HG03442 (cell line): Measurements from ENCODE around the gene ANKMY1.

ENCODE experiments used
- ATAC-seq: cut with Tn5 transposase; IDR thresholded peaks from one replicate; pipeline ENCODE4 v1.9.1; 2021; ENCODE audit warnings: mild to moderate bottlenecking, moderate library complexity; ENCODE audit not compliant: unreplicated experiment

Gene ANKMY1

DNA sequence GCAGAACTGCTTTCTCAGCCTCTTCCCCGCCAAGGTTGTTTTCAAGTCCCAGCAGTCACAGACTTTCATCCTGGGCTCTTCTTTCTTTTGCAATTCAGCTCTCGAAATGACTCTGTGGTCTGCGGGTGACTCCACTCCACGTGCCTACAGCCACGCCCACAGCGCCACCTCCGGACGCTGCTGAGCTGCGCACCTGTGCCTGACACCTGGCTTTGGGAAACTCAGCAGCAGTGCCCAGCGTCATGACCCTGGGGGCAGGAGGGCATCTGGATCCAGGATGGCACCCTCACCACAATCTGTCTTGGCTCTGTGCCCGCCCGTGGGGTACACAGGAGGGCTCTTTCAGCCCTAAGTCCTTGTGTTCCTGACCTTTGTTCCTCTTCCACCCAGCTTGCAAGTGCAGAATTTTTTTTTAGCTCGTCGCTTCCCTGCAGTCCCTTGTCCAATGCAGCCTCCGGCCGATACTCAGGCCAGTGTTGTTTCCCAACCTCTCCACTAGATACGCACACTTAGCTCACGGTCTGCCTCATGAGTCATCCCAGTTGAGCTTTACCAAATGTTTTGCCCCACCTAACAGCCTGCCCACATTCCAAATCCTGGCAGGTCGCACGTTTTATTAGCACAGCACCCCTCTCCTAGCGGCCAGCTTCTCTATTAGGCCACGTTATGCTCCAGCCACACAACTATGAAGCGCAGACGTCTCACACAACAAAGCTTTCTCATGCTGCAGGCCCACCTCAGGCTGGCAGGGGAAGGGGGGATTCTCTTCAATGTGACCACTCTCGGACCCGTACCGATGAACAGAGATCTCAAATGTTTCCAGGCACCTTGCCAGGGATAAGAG is 22.2 kb upstream of the ANKMY1 start:
- no peak for ATAC-seq

DNA sequence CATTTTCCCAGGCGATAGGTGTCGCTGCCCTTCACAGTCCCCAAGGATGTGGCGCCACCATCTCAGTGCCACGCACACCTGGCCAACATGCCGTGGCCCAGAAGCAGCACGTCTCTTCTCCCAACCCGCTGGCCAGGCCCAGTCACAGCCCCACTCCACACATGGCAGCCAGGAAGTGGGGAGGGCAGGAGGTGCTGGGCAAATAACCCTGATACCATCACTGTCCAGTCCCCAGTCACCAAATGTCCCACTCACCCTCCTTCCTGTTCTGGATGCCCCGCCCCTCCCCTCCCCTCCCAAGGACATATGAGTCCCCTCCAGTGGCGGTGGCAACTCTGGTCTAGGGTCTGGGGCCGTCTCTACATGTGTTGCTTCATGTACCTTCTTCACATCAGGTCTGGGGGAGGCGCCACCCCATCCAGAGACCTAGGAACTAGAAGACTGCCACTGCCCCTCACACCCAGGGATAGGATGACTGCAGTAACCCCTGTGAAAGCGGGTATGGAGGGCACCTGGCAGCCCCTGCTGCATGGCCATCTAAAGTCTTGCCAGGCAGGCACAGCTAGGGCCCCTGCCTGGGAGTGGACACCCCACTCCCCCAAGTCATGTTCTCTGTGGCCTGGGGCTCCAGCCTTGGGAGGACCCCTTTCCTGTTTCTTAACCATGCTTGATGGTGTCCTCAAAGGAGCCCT is 21.4 kb upstream of the ANKMY1 start:
- no peak for ATAC-seq

DNA sequence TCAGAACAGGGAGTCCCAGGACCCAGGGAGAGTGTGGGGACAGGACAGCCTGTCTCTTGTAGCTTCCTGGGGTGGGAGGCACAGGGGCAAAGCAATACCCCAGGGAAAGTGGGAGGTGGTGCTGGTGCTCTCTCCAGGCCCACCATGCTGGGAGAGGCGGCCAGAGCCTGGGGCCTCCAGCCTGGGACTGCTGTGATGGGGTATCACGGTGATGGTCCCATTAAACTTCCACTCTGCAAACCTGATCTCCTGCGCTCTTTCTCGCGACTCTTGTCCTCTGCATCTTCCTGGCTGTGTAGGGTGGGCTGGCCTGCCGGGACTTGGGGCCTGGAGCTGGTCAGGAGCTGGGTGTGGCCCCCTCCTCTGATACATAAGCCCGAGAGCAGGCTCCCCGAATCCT is 20.7 kb upstream of the ANKMY1 start:
- no peak for ATAC-seq

- no peak for ATAC-seq
Observed at GRCh38 chr2:240578110-240578450, 20.3 kb upstream of the ANKMY1 start.

DNA sequence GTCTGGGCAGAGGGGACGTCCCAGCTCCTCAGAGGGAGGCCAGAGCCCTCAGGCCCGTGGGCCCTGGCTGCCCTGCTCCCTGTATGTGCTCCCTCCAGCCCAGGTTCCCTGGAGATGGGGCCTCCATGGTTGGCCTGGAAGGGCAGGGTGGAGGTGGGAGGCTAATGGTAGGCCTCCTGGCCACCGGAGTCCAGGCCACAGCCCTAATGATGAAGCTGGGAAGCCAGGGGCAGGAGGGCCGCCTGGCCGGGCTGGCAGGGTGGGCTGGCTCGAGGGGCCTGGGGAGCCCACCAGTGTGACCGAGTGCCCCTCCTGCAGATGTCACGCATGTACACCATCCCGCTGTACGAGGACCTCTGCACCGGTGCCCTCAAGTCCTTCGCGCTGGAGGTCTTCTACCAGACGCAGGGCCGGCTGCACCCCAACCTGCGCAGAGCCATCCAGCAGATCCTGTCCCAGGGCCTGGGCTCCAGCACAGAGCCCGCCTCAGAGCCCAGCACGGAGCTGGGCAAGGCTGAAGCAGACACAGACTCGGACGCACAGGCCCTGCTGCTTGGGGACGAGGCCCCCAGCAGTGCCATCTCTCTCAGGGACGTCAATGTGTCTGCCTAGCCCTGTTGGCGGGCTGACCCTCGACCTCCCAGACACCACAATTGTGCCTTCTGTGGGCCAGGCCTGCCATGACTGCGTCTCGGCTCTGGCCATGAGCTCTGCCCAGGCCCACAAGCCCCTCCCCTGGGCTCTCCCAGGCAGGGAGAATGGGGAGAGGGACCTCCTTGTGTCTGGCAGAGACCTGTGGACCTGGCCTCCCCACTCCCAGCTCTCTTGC is 19.7 kb upstream of the ANKMY1 start:
- no peak for ATAC-seq

- no peak for ATAC-seq
Observed at GRCh38 chr2:240576436-240577205, 18.8 kb upstream of the ANKMY1 start.

DNA sequence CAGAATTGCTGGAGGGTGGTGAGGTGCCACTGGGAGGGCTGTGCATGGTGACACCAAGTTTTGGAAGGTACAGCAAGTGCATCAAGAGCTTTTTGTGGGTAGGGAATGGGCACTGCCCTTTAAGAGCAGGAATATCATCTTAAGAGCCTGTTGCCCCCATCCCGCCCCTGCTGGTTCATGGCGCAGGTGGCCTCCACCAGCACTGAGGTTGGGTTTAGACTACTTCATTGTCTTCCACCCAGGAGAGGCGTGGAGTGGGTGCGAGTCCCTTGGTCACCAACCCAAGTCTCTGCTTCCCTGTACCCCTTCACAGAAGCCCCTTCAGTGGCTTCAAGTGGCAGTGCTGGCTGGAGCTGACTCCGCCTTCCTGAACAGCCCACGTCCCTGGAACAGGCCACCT is 18.2 kb upstream of the ANKMY1 start:
- no peak for ATAC-seq

- ATAC-seq = no peak
Observed at GRCh38 chr2:240575101-240575965, 17.5 kb upstream of the ANKMY1 start.

GRCh38 chr2:240574386-240575100 is 16.8 kb upstream of the ANKMY1 start:
- ATAC-seq = no peak

DNA sequence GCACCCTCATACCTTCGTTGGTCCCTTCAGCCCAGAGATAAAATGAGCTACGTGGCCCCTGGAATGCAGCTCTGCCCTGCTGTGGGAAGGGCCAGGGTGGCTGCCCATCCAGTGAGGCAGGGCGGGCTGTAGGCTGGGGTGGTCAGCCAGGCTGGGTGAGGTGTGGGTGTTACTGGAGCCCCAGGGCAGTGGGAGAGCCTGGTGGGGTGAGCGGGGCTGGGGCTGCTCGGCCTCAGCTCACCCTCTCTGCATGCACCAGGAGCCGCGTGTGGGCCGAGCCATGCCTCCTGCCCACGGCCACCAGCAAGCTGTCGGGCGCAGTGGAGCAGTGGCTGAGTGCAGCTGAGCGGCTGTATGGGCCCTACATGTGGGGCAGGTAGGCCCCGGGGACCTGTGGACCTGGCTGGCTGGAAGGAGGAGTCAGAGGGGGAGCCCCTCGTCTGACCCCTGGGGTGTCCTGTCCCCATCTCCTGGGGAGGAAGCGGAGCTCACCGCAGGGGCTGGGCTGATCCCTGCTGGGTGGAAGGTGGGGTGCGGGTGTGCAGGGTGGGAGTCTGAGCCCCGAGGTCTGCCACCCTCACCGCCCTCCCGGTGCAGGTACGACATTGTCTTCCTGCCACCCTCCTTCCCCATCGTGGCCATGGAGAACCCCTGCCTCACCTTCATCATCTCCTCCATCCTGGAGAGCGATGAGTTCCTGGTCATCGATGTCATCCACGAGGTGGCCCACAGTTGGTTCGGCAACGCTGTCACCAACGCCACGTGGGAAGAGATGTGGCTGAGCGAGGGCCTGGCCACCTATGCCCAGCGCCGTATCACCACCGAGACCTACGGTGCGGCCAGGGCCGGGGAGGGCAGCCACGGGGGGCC is 16.0 kb upstream of the ANKMY1 start:
- no peak for ATAC-seq

- ATAC-seq = no peak
Observed at GRCh38 chr2:240573071-240573515, 15.3 kb upstream of the ANKMY1 start.

DNA sequence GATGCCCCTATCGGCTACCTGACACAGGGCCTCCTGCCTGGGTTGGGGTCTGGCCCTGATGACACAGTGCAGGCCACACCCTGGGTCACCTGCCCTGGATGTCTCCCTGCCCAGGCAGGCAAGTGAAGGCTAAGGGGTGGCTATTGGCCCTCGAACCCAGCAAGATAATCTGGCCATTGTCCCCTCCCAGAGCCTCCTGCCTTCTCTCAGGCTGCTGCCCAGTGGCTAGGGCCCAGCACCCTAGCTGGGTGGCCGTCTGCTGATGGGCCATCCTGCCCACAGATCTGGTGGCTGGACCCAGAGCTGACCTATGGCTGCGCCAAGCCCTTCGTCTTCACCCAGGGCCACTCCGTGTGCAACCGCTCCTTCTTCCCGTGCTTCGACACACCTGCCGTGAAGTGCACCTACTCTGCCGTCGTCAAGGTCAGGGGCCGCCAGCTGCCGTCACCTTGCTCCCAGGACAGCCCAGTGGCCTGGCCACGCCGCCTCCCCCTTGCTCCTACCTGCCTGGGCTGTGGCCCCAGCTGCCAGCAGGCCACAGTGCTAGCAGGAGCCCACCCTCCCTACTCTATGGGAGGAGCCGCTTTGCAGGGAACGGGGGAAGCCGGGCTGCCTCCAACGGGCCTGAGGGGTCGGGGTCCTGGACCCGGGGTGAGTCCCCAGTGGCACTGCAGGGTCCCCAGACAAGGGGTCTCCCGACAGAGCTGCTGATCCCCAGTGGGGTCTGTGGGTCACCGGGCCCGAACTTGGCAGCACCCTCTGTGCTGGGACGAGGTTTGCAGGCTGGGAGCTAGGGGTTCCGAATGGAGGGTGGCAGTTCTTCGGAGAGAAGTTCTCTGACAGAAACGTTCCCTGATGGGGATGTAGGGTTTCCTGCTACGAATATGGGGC is 14.6 kb upstream of the ANKMY1 start:
- no peak for ATAC-seq

DNA sequence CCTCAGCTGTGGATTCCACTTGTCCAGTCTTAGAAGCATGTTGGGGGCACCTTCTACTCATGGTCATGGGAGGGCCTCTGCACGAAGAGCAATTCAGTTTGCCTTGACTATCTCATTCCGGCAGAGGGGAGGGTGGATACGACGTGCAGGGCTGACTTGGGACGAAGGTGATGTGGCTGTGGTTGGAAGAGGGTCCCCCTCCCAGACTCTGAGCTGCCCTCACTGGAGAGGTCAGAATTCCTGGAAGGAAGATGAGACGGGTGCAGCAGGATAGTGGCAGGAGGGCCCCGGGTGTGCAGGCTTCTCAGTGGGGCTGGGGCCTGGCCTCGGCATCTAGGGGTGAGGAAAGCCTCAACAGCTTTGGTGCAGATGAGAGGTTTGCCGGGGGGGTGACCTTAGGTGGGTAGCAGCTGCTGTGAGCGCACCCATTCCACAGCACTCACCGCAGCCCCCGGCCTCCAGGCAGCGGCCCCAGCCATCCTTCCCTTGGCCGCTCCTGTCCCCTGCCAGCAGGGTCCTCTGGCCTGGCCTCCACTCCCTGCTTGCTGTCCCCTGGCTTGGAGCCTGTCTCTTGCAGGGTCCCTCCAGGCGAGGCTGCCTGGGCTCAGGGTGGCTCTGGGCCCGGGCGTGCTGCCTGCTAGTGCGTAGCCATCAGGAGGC is 13.7 kb upstream of the ANKMY1 start:
- no peak for ATAC-seq

DNA sequence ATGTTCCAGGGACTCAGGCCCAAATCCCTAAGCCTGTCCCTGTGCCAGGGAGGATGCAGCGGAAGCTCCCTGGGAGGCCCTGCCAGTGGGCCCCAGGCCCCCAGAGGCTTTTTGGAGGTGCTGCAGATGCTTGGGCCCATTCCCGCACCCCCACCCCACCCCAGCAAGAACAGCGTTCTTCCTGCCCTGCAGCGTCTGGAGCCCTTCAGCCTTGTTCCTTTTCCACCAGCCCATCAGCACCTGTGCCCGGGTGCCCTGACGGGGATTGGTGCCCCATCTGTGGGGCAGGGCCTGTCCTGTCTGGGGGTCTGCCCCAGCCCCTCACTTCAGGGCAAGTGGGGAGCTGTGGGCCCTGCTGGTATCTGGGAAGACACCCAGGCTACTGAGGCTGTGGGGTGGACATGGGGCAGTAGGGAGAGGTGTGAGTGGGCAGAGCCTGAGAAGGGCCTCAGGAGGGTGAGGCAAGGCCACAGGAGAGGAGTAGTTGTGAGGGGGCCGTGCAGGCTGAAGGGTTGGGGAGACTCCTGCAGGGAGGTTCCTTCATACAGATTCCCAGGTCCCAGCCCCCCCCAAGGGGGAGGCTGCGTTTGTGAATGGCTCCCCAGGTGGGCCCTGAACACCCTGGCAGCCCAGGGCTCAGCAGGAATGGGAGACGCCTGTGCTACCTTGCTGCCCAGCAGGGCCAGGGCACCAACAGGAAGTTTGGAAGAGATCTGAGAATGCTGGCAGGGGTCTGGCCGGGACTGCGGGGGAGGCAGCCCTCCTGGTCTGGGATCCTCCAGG is 12.9 kb upstream of the ANKMY1 start:
- no peak for ATAC-seq

- ATAC-seq = no peak
Observed at GRCh38 chr2:240569998-240570530, 12.3 kb upstream of the ANKMY1 start.

- no peak for ATAC-seq
Observed at GRCh38 chr2:240569523-240569997, 11.8 kb upstream of the ANKMY1 start.
